SK-N-SH (cell line): Measurements from ENCODE around the gene FAM9C.

Experiments used
- CHD2 ChIP-seq: fragments of 150-350 bp; IDR thresholded peaks from 2 replicates; pipeline ENCODE4 v1.6.1; 2018; ENCODE audit warnings: low read length; ENCODE audit not compliant: partially characterized antibody
- CTCF ChIP-seq: fragments of 200-600 bp; sonication (generic); IDR thresholded peaks from 2 replicates; pipeline ENCODE4 v1.6.1; 2017; ENCODE audit warnings: antibody characterized with exemption, mild to moderate bottlenecking, moderate library complexity
- EP300 ChIP-seq, 2 experiments: IDR thresholded peaks; 2 replicates each; pipeline versions ENCODE4 v1.4.0 to v1.6.1; 2012; ENCODE audit warnings: borderline replicate concordance in 1 of 2, low read depth in 1 of 2, low read length in 1 of 2
- POLR2AphosphoS5 ChIP-seq: IDR thresholded peaks from 2 replicates; pipeline ENCODE4 v1.6.1; 2012; ENCODE audit warnings: low read depth, low read length
- RFX5 ChIP-seq: IDR thresholded peaks from 2 replicates; pipeline ENCODE4 v1.6.1; 2012; ENCODE audit warnings: mild to moderate bottlenecking, improper control_type of control experiment, low read length
- TCF12 ChIP-seq: IDR thresholded peaks from 2 replicates; pipeline ENCODE4 v1.4.0; 2012
- USF2 ChIP-seq: fragments of 150-350 bp; IDR thresholded peaks from 2 replicates; pipeline ENCODE4 v1.6.1; 2017; ENCODE audit warnings: antibody characterized with exemption, low read length, low read depth, borderline replicate concordance

- TF ChIP-seq CTCF: no peak
- no peak for TF ChIP-seq EP300 (IDR thresholded peaks at IDR 0.05; ENCODE audit: borderline replicate concordance in 1 of 2, low read depth in 1 of 2, low read length in 1 of 2)
- no peak for TF ChIP-seq USF2
- no peak for TF ChIP-seq RFX5
- TF ChIP-seq TCF12: no peak
- TF ChIP-seq POLR2AphosphoS5: no peak
- TF ChIP-seq CHD2: no peak
Observed at GRCh38 chrX:13084611-13085010, 40.2 kb upstream of the FAM9C start.
